ENCODE results near the gene VIPR2.
"Not testable (repeated sequence)": the region's sequence is repeated elsewhere in the genome, so short reads cannot be mapped to it uniquely, and the experiment has no call there.

VIPR2 gene

DNA sequence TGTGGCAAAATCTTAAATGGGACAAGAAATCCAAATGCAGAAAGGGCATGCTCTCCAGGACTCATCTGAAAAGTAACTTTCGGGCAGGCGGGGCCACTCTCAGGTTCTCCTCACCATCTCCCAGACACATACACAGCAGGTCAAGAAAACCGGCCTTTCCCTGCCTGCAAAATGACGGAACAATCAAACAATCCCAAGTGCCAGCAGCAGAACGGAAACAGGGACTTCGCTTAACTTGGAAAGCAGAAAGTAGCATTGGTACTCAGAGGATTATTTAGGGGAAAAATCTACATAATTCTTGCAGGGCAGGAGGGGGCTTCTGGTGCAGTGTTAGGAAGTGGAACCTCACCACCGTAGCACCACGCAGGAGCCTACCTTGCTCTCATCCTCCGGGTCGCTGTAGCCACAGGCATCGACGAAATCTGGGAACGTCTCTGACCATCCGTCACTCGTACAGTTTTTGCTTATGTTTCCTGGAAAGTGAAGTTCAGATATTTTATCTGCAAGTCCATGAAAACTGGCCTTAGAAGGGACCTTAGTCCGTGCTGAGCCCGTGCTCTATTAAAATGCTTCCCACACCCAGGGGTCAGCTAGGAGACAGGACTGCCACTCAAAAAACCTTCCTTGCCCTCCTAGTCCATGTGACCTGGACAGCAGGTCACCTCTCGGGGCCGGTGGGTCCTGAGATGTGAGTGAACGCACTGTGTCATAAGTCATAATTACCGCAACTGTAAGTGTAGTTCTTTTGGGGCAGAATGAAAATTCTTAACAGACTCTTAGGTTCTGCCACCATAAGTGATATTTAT, 41.1 kb downstream of the VIPR2 start:
- no peak for DNase-seq

DNA sequence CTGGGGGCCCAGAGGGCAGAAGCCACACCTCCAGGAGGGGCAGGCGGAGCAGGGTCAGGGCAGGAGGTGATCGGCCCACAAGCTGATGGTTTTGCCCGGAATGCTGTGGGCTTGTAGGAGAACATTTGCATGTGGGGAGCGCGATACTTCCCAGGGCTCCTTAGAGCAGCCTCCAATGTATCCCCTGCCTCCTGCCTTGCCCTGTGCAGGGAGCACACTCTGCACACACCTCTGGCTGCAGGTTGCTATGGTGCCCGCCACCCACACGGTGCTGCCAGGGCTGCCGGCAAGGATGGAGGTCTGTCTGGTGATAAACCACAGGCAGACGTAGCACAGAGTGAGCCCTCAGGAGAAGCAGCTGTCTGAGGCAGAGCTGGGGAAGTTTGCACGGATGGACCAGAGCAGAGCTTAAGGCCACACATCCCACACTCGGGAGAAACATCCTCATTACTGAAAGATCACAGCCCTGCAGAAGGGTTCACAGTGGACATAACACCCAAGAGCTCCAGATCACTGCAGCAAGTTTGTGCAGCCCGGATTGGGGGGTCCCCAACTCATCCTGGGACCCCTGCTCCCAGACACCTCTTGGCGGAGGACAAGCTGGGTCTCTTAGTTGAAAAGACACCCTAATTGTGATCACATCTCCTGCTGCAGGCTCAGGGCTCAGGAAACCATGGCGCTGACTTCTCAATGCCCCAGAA, 41.8 kb downstream of the VIPR2 start:
- no peak for DNase-seq

DNA sequence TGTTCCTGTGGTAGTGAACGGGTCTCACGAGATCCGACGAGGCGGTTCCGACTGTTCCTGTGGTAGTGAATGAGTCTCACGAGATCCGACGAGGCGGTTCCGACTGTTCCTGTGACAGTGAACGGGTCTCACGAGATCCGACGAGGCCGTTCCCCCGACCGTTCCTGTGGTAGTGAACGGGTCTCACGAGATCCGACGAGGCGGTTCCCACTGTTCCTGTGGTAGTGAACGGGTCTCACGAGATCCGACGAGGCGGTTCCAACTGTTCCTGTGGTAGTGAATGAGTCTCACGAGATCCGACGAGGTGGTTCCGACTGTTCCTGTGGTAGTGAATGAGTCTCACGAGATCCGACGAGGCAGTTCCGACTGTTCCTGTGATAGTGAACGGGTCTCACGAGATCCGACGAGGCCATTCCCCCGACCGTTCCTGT, 43.0 kb downstream of the VIPR2 start:
- DNase-seq, result not testable (repeated sequence)

DNA sequence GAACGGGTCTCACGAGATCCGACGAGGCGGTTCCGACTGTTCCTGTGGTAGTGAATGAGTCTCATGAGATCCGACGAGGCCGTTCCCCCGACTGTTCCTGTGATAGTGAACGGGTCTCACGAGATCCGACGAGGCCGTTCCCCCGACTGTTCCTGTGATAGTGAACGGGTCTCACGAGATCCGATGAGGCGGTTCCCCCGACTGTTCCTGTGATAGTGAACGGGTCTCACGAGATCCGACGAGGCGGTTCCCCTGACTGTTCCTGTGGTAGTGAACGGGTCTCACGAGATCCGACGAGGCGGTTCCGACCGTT, 43.6 kb downstream of the VIPR2 start:
- not testable (repeated sequence) for DNase-seq

DNA sequence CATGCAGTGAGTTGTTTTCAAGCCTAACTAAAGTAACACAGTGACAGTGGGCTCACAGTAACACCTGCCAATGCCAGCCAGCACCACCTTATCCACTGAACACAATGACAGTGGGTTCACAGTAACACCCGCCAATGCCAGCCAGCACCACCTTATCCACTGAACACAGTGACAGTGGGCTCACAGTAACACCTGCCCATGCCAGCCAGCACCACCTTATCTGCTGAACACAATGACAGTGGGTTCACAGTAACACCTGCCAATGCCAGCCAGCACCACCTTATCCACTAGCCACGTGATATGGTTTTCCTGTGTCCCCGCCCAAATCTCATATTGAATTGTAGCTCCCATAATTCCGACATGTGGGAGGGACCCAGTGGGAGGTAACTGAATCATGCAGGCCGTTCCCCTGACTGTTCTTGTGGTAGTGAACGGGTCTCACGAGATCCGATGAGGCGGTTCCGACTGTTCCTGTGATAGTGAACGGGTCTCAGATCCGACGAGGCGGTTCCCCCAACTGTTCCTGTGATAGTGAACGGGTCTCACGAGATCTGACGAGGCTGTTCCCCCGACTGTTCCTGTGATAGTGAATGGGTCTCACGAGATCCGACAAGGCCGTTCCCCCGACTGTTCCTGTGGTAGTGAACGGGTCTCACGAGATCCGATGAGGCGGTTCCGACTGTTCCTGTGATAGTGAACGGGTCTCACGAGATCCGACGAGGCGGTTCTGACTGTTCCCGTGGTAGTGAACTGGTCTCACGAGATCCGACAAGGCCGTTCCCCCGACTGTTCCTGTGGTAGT, 44.2 kb downstream of the VIPR2 start:
- DNase-seq, result not testable (repeated sequence)

DNA sequence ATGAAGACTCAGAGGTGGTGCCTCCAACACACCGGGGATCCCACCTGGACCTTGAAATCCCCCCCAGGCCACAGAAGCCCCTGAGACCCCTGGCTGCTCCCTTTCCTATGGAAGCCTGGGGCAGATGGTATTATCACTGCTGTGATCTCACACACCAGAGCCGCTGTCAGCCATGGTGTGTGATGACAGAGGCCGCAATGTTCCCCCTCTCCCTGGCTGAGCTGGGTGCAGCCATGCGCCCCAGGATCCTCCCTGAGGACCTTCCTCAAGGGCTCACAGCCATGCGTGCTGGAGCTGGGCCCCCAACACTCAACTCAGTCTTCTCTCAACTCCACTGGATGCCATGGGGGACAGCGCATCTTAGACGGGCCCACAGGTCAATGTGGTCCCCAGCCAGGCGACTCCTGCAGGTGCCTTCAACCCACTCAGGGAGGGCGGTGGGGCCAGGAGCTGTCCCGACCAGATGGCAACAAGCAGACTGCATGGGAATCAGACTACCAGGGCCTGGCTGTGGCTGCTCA, 44.9 kb downstream of the VIPR2 start:
- no peak for DNase-seq

DNA sequence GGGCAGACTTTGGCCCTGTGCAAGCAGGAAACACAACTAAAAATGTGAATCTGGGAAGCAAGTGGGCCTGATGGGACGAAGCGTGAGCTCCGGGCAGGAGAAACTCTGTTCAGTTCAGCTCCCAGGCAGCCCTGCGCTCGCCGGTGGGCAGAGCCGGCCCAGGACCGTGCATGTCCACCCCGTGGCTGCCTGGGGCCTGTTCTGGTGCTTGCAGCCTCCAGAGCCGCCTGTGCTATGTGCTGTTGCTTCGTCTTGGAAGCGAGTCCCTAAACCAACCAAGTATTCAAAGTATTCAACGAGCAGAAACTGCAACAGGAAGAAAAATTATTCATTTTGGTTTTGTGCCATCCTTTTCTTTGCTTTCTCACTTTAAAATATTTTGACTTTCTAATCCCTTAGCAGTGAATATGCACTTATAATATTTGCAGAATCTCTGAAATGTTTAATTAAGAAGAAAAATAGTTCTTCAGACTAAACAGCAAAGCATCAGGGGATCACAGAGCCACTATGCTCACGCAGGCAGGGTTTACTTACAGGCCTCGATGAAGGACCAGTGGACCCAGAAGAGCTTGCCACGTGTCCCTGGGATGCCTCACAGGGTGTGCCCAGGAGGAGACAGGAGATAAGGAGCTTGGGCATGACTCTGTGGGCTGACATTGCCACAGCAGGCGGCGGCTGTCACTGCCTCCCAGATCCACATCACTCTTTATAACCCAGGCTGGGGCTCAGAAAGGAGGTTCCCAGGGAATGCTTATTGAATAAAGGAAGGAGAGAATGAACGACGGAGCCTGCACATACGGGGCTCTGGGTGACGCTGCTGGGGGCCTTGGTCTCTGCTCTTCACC, 45.6 kb downstream of the VIPR2 start:
- DNase-seq, result no peak

DNA sequence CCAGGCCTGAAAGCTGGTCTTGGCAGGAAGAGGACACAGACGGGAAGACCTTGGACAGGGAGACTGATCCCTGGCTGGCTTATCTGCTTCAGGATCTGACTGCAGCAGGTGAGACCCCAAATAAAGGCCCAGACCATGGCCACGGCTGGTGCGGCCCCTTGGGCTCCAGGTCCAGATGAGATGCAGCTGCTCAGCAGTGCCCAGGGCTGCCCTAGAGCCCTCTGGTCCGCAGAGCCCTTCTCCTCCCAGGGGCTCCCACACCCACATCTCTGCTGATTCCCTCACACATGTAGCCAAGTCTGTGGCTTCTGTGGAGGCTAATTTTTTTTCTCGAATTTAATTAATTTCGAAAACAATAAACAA, 46.3 kb downstream of the VIPR2 start:
- DNase-seq, result no peak

DNA sequence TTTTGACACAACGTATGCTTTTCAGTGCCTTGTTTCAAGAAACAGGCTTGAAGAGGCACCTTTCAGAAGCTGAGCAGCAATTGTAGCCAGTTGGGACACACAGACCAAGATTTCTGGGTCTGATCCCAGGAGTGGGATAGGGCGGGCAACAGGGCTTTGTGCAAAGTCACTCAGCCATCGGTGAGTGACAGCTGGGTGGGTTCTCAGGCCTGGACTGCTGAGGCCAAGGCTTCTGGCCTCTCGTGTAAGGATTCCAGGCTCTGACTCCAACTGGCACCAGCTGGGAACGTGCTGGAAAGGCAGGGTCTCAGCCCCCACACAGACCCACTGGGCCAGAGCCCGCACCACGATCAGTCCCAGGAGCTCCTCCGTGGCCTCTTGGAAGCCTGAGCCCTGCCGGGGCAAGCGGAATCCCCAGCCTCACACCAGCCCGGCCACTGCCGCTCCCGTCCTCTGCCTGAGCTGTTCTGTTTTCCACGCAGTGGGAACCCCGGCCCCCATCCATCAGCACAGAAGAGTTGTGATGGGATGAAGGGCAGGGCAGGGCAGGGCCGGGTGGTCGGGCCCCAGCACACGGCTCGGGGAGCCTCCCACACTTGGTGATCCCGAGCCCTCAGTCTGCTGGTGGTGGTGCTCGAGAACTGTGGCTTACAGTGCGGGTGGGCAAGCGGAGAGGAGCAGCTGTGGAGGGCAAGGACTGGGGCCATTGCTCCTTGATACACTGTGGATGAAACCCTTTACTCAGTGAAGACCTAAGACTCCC, 46.8 kb downstream of the VIPR2 start:
- no peak for DNase-seq

DNA sequence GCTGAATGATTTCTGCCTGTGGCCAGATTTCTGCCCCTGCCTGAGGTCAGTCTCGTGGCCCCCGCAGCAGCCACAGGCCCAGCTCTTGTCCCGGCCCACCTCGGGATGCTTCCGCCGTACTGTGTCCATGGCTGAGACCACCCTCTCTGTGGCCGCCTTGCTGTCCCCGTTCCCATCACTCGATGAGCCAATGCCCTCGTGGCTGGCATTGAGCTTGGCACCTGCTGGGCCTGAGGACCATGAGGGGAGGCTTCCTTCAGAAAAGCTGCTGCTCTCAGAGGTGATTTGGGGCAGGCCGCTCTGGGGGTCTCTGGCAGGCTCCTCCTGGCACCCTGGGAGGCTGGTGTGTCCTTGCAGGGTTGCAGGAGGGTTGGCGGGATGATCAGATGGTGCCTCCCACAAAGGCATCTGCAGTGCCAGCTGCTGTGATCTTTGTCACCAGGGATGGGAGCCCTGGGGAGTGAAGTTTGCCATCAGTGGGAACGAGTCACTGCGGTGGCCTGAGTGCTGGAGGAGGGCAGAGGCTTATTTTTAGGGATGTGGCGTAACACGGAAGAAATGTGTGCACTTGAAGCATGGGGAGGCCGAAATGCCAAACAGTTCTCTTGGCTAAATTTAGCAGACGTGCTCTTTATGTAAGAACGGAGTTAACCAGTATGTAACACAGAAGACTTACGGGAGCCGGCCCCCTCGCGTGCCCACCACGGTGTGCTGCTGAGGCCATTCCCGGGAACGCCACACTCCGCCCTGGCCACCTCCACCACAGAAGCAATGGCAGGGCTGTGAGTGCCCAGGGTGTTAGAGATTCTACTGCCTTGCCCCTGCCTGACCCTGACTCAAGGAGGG, 47.7 kb downstream of the VIPR2 start:
- no peak for DNase-seq

DNA sequence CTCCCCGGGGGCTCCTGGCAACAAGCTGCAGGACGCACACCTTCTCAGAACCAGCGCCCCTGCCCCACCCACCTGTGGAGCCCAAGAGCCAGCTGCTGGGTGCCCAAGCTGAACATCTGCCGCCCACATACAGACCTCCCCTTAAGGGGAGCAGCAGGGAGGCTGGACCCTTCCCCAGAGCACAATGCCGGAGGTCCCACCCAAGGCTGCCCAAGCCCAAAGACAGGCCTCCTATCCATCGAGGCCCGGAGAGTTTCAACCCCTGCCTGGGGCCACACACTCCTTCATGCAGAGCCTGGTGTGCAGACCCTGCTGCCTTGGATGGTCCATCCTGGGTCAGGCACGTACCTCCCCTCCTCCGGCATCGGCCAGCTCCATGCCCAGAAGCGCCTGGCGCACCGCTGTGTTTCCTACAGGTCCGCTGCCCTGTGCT, 48.7 kb downstream of the VIPR2 start:
- DNase-seq, result no peak

DNA sequence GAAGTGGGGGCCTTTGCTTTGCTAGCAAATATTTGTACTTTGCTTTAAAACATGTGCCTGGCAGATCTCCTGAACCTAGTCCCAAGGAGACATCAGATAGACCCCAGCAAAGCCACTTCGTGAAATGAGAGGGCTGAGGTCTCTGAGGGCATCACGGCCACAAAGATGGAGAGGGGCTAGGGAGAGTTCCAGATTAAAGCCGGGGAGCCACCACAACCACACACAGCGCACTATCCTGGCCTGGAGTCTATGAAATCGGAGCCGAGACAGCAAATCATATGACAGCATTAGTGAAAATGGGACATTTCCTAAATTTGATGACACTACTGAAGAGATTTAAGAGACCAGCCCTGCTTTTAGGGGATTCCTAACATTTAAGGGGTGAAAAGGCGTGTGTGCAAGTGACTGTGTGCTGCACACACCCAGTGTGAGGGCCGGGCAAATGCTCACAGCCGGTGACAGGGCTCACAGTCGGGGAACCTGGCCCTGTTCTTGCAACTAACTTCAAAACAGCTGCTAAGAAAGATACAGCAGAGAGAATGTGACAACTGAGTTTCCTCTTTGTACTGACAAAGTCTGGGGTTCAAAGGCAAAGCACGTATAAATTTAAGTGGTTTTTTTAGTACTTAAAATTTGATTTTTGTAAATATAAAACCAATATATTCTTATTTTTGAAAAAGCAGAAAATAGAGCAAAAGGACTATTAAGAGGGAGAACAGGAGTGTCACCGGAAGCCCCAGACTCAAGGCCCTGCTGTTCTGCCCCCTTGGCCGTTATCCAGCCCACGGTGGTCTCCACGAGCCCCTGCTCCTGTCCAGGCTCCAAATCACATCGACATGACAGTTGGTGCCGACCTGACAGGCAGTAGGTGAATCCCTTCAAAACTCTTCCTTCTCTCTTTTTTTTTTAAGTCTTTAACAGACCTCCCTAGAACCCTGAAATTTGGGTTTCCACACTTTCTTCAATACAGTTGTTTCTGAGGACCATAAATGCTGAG, 49.5 kb downstream of the VIPR2 start:
- DNase-seq, result no peak

DNA sequence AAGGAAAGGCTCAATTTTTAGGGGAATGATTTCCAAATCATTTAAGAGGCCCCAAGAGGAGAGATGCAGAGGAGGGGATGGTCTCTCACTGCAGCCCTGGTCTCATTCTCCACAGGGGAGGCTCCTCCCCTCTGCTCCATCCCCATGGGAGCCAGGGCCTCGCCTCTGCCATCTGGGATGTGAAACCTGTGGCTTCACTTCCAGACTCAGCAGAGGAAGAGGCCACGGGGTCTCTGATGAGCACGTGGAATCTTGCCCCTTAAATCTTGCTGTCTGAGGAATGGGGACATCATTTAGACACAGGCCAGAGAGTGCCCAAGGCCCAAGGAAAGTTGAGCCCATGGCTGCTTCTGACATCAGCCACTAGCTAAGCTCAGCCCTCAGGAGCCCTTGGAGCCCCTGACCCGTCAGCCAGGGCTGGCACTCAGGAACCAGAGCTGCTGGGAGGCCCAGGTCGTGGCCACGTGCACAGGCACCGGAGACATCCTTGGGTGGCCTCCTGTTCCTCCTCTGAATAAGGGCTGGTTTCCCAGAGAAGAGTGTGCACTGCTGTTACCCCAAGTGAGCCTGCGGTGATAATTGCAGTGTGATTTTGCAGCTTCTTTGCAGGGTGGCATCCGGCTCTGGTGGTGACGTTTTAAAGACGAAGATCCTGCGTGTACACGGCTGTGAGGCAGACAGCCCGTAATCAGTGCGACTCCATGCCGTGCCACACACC, 50.5 kb downstream of the VIPR2 start:
- no peak for DNase-seq

DNA sequence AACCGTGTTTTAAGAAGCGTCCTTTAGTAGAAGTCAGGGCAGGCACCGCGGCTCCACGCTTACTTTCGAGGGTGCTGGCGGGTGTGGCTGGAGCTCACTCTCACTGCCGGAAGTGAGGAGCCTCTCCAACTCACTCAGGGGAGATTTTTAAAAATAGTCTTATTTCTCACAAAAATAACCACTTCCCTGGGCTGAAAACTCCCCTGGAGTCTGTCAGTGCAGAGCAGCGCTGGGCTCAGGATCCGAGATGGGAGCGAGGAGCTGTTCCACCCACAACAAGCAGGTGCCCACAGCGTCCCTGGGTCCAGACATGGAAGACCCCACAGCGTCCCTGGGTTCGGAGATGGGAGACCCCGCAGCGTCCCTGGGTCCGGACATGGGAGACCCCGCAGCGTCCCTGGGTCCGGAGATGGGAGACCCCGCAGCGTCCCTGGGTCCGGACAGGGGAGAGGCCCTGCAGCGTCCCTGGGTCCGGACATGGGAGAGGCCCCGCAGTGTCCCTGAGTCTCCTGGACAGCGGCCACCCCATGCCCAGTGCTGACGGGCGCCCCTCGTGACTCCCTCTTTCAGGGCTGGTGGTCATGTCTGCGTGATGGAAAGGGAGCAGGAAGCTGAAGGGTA, 51.2 kb downstream of the VIPR2 start:
- DNase-seq, result no peak

DNA sequence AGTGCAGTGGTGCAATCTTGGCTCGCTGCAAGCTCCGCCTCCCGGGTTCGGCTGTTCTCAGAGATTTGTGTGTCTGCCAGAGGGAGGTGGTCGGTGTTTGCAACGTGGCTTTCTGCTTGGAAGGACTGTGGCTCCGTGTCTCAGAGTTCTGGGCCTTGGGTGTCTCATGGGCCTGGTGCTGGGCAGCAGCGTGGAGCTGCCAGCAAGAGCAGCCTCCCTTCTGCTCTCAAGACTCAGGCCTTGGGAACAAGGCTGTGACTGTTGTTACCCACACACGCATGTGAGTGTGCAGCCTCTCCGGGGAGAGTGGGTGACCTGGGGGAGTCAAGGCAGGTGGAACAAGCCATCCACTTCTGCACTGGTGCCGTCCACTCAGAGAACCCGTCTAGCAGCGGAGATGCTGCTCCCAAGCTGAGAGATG, 52.0 kb downstream of the VIPR2 start:
- DNase-seq, result no peak

DNA sequence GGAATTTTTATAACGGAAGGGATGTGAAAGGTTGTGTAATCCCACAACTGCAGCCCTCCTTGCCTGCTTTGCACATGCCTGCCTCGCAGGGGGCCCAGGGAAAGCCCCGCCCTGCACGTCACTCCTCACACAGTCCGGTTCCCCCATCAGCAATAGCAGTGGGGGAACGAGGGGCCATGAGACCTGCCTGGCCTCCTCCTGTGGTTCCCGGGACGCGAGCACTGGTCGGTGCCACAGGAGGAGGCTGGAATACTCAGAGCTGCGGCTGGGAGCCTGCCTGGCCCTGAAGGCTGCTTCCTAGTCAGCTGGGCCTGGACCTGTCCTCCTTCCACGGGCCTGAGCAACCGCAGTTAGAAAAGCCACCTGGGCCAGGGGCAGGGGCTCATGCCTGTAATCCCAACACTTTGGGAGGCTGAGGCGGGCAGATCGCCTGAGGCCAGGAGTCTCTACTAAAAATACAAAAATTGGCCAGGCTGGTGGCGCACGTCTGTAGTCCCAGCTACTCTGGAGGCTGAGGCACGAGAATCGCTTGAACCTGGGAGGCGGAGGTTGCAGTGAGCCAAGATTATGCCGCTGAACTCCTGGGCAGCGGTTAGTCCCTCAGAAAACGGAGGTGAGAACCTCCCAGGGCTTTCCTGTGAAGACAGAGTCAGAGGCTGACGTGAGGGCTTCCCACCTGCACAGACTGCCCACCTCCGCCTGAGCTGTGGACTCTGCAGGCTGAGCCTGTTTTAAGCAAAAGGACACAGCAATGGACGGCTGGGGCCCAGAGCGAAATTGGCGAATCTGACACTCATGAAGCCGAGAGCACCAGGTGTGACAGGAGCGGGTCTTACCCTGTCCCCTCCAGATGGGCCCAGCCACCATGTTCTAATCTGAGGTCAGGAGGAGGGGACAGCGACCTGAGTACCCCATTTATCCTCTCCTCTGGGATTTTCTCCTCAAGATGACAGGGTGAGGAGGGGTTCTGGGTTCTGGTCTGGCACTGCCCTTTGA, 52.9 kb downstream of the VIPR2 start:
- DNase-seq, result no peak

DNA sequence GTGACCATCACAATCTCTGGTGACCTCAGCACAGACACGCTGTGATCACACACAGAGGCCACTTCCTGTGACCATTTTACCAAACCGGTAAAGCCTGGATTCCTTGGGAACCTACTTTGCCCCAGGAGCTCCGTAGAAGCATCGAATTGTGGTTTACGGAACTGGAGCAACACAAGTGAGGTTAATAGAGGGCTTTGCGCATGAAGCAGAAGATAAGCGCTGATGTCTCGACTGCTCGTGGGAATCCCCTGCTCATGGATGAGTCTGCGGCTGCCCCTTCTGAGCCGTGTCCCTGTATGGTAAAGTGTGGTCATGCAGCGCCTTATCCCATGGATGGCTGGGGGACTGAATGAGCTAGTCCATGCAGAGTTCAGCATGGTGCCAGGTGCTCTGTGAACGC, 53.6 kb downstream of the VIPR2 start:
- DNase-seq, result no peak

All from NCI-H526 treated with DMSO at 0.1 percent for 48 hours (cell line).